Cardiac septum (tissue), 1 donor: ENCODE results near the gene DAPL1. TPM values are rescaled to one million over a fixed set of nuclear protein-coding genes. Genes with fewer than 3 reads are reported as not detected.
"Not testable (repeated sequence)": the region's sequence is repeated elsewhere in the genome, so short reads cannot be mapped to it uniquely, and the experiment has no call there.

Experiments used
- DNase-seq: peaks from one replicate; pipeline ENCODE4 v3.0.0-alpha.2; 2020; ENCODE audit warnings: low spot score
- intact Hi-C: fragments of 100-400 bp; cut with DNase I; formaldehyde crosslinking; loops from one replicate; pipeline ENCODE4 v1.14.0; 2022
- total RNA-seq: library from RNA; stranded (reverse); fragmentation: NEBNext Ultra II Directional; extraction: Animal tissue kit (Norgen Biotek cat#: 25700); gene quantifications from one replicate; pipeline ENCODE4 v1.2.1, GENCODE V29; 2021
- donor health status: DM: no; HTN: no; CAD: no.

Gene DAPL1
- total RNA-seq, 1 donor from 2014 or later: not detected

DNA sequence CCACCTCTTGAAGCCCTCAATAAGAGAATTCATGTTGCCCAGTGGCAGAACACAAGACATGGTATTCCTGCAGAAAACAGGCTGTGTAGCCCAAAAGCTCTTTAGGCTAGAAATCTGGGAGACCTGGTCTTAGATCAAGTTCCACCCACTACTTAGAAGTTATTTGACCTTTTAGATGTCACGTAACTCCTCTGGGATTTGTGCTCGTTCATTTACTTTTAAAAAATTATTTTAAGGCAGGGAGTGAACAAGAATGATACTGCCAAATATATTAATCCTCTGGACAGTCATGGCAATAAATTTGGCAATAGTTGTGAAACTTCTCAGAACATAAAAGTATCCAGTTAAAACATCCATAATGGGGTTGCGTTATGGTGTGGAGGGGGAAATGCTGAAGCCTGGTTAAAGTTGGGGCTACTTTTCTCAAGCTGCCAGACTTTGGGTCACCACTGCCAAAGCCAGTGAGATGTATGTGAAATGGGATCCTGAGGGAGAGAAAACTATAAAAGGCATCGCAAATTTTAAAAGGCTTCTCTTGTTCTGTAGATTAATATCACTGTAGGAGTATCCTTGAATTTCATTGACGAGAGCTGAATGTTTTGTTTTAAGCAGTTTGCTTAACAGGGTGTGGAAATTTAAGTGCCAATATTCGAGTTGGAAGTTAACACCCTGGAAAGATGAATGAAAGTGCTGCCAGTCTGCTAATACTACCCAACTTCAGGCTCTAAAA lies 15.8 kb downstream of the DAPL1 start:
- intact Hi-C loops: no loop called here
- DNase-seq: no peak

DNA sequence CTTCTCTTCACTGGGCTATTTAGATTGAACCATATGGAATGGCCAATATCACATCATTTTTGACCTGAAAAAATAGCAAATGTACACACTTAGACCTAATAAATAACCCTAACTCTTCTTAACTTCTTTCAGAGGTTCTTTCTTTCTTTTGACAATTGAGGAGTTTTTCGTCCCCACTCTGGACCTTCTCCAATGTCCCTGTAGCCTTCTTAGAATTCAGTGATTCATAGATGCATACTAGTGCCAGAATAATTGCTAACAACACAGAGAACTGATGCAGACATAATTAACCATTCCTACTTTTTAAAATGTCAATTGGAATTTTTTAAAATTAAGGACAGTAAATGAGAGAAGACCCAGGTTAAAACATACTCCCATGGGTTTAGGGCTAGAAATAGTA lies 20.0 kb downstream of the DAPL1 start:
- no peak for DNase-seq
- intact Hi-C loops: no loop called here

GRCh38 chr2:158815658-158816057 lies 20.5 kb downstream of the DAPL1 start:
- intact Hi-C loops: no loop called here
- no peak for DNase-seq

GRCh38 chr2:158817588-158817987 lies 22.5 kb downstream of the DAPL1 start:
- no peak for DNase-seq
- intact Hi-C loops: no loop called here

DNA sequence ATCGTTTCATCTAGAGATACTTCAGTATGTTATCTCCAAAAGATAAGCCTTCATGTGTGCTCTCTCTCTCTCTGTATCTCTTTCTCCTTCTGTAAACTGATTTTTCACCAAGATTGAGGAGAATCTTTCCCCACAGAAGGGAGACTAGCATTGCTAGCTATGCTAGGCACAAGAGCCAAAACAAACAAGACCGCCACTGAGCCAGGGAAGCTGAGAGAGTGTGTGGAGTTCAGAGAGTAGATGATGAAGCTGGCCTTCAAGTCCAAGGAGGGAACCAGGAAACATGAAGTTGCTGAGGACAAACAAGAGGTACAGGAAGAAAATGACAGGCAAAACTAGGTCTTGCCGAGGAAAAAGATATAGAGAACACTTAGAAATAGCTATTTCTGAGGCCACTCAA lies 23.4 kb downstream of the DAPL1 start:
- intact Hi-C loops: no loop called here
- DNase-seq: no peak

DNA sequence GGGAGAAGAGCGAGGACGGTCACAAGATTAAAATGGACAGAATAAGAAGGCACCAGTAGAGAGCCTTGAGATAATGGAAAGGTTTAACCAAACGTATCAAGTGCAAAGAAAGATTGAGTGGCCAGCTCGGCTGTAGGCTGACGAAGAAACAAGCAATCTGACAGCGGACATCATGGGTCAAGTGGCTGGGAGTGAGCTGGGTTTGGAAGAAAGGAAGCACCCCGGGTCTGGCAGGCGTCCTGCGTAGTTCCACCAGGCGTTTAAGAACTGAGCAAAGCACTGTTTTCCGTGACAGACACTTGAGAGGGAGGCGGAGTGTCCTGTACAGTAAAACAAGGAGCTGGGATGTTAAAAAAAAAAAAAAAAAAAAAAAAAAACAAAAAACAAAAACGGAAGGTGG lies 27.1 kb downstream of the DAPL1 start:
- DNase-seq: no peak
- intact Hi-C loops: no loop called here

DNA sequence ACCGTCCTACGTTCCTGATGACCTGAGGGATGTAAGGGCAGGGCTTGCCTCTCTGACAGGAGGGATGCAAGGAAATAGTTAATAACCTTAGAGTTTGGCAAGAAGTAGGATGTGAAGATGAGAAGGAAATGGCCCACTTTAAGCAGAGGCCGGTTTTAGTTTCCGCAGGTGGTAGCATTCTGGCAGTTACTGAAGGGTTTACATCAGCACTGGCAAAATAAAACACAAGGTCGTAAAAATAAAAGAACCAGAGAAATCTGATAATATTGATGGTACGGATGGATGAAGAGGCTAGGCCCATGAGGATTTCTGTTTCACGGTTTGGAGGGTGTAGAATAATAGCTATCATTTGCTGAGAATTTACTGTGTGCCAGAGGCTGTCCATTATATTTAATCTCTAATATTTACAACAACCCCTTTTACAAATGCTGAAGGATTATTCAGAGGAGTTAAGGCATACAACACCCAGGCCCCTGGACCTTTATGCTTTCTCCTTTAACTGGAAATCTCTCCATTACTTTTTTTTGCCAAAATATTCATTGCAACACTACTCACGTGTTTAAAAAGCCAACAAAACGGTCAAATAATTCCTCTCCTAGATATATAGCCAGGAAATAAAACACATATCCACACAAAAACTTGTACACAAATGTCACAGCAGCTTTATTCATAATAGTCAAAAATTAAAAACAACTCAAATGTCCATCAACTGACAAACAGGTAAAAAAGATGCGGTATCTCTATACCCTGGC lies 28.5 kb downstream of the DAPL1 start:
- intact Hi-C loops: no loop called here
- DNase-seq: no peak

DNA sequence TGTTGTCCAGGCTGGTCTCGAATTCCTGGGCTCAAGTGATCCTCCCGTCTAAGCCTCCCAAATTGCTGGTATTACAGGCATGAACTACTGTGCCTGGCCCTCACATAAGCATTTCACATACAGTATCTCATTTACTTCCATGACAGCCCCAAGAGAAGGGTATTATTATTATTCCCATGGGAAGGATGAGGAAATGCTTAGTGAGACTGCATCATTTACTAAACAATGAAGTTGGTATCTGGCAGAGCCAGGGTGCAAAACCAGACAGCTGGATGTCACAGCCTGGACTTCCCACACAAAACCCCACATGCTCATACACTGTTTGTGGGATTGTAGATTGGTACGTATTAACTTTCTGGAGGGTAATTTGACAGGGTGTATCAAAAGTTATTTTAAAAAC lies 29.9 kb downstream of the DAPL1 start:
- DNase-seq: no peak
- intact Hi-C loops: no loop called here

GRCh38 chr2:158826965-158827364 lies 31.8 kb downstream of the DAPL1 start:
- intact Hi-C loops: no loop called here
- DNase-seq: no peak

GRCh38 chr2:158828378-158829164 lies 33.5 kb downstream of the DAPL1 start:
- intact Hi-C loops: no loop called here

DNA sequence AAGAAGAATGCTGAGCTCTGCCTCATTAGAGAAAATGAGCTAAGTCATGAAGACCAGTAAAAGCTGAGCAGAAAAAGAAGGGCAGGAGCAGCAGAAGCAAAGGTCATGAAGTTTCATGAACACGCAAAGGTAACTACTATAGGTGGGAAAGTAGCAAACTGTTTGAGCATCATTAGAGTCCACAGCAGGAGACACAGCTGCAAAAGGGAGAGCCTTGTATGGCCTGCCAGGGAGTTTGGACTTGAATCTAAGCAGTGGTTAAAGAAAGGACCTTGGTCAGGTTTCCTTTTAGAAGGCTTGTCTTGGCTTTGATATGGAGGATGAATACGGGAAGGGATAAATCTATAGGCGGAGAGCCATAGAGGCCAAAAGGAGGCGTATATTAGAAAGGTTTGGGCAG lies 34.0 kb downstream of the DAPL1 start:
- intact Hi-C loops: no loop called here
- DNase-seq: no peak

More at GRCh38 chr2:158828378-158829164, 33.5 kb downstream of the DAPL1 start:
- no peak for DNase-seq

- no peak for DNase-seq
- intact Hi-C loops: no loop called here
Measured at GRCh38 chr2:158830201-158830600, 35.1 kb downstream of the DAPL1 start.

GRCh38 chr2:158835431-158835830 lies 40.3 kb downstream of the DAPL1 start:
- no peak for DNase-seq
- intact Hi-C loops: no loop called here

- intact Hi-C loops: no loop called here
- DNase-seq: no peak
Measured at GRCh38 chr2:158837645-158838044, 42.5 kb downstream of the DAPL1 start.

DNA sequence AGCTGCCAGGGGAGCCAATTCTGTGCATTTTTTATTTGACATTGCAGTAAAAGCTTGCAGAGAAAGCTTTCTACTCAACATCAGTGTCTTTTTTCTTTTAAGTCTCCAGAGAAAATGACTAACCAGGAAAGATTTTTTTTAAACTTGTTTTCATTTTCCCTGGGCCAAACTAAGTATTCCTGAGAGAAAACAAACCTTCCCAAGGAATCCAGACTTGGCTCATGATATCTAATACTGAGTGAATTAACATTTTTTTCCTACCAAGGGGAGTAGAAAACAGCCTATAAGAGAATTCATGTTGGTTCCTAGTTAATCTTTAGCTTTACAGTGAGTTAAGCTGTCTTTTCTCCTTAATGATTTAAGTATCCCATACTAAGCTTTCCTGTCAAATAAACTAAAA lies 46.7 kb downstream of the DAPL1 start:
- intact Hi-C loops: no loop called here
- DNase-seq: no peak

DNA sequence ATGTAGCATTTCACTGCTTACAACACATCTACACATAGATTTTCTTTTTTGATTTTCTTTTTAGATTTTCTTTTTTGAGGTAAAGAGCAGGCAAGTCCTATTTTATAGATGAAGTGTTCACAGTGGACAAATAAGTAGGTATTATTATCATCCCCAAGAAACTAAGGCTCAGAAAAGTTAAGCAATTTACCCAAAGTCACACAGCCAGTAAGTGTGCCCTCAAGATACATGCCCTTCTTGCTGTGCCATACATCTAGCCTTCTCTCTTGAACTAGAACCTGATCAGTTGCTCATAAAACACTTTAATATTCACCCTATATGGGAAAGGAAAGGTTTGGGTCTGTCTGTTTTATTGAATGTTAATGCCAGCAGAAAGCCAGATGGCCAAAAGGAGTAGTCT lies 50.3 kb downstream of the DAPL1 start:
- intact Hi-C loops: no loop called here
- DNase-seq: no peak

- DNase-seq: no peak
- intact Hi-C loops: no loop called here
Measured at GRCh38 chr2:158845859-158846258, 50.7 kb downstream of the DAPL1 start.

DNA sequence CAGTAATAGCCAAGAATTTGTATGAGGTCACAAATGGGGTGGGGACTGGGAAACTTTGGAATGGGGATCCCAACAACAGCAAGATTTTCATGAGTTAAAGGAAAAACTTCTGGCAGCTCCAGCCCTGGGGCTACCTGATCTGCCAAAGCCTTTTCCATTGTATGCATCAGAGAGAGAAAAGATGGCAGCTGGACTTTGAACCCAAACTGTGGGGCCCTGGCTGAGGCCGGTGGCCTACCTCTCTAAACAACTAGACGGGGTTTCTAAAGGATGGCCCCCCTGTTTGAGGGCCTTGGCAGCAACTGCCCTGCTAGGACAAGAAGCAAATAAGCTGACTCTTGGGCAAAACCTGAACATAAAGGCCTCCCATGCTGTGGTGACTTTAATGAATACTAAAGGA lies 52.4 kb downstream of the DAPL1 start:
- DNase-seq, intact Hi-C loops: not testable (repeated sequence)

- DNase-seq, intact Hi-C loops: not testable (repeated sequence)
Measured at GRCh38 chr2:158848031-158848970, 53.2 kb downstream of the DAPL1 start.
